Measurements from ENCODE around the gene HARS1.
"Not testable (repeated sequence)": the region's sequence is repeated elsewhere in the genome, so short reads cannot be mapped to it uniquely, and the experiment has no call there.

HARS1 gene

GRCh38 chr5:140674629-140675028 is 16.5 kb downstream of the HARS1 start:
- TF ChIP-seq, protein P1, sequence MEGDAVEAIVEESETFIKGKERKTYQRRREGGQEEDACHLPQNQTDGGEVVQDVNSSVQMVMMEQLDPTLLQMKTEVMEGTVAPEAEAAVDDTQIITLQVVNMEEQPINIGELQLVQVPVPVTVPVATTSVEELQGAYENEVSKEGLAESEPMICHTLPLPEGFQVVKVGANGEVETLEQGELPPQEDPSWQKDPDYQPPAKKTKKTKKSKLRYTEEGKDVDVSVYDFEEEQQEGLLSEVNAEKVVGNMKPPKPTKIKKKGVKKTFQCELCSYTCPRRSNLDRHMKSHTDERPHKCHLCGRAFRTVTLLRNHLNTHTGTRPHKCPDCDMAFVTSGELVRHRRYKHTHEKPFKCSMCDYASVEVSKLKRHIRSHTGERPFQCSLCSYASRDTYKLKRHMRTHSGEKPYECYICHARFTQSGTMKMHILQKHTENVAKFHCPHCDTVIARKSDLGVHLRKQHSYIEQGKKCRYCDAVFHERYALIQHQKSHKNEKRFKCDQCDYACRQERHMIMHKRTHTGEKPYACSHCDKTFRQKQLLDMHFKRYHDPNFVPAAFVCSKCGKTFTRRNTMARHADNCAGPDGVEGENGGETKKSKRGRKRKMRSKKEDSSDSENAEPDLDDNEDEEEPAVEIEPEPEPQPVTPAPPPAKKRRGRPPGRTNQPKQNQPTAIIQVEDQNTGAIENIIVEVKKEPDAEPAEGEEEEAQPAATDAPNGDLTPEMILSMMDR (conservative IDR thresholded peaks at IDR 0.05; ENCODE audit: control insufficient read depth, insufficient read depth, low read depth, low read length), result no peak
- H3K4me3 ChIP-seq (ENCODE audit: control insufficient read depth, low read depth, low read length), result no peak overlapping the region
- DNase-seq (ENCODE audit: low read depth), result no peak

- DNase-seq (ENCODE audit: low read depth), result no peak
- TF ChIP-seq, protein P1 (conservative IDR thresholded peaks at IDR 0.05; ENCODE audit: control insufficient read depth, insufficient read depth, low read depth, low read length), result no peak
- H3K4me3 ChIP-seq (ENCODE audit: control insufficient read depth, low read depth, low read length), result no peak overlapping the region
Measured at GRCh38 chr5:140674211-140674610, 17.0 kb downstream of the HARS1 start.

DNA sequence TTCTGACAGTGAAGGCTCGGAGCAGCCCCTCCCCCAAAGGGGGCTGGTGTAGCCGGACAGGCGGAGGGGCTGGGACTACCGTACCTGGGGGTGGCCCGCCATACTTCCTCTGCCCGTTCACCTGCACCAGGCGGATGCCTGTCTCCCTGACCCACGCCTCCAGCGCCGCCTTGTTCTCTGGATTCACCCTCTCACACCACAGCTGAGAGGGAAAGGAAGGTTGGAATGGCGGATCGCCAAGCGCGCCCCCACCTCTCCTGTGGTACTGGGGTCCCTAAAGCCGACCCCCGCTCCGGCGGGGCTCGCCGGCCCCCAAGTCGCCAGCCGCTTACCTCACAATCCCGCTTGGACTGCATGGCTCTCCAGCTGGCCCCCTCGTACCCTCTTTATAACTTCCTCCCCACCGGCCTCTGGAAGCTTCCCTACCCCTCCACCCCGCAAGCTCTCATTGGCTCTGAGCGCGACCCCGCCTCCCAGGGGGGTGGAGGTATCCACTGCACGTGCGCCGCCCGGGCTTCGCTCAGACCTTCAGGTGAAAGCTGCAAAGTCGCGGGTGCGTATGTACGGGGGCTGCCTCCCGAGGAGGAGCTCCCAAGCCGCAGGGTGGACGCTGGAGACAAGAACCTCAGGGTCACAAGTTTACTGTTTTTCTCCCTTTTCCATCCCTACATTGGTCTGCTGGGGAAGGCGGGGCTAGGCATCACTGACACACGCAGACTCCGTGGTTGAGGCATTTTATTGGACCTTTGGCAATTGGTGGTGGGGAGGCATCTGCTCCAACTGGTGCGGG is 17.8 kb downstream of the HARS1 start, which contains the start of gene DND1:
Gene DND1, minus strand, starts transcription at position 390 of the 790 bp plus-strand sequence. Its CDS starts 34 bp downstream, at position 356.
- TF ChIP-seq, protein P1 (conservative IDR thresholded peaks at IDR 0.05; ENCODE audit: control insufficient read depth, insufficient read depth, low read depth, low read length), result no peak
- peak within 1 kb of the TSS; percentile 1 for H3K4me3 ChIP-seq (ENCODE audit: control insufficient read depth, low read depth, low read length)
- DNase-seq (ENCODE audit: low read depth), result no peak

DNA sequence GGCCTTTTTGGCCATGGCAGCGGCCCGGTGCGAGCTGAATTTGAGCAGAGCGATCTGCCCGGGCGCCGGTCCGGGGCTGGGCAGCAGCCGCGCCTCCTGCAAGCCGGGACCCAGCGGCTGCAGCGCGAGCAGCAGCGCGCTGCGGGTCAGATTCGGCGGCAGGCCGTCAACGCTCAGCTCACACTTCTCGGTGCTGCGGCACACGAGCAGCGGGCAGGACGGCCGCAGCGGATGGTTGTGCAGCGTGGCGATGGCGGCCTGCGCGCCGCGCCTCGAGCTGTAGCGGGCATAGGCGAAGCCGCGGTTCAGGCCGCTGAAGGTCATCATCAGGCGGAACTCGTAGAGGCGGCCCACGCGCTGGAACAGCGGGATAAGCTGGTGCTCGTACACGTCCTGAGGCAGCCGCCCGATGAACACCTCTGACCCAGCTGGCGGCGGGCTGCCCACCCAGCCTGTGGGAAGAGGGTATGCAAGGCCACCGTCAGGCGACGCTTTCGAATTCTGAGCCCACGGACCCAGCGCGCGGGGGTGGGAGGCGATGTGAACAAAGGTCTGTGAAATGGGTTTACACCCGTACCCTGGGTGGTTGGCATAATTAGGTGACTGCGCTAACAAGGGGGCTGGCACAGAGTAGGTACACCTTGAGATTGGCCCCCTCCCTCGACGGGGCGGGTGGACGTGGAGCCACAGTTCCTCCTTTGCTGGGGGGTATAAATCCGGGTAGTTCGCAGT is 18.5 kb downstream of the HARS1 start:
- H3K4me3 ChIP-seq (ENCODE audit: control insufficient read depth, low read depth, low read length), result peak overlapping the region; percentile 1
- peak; percentile 23 for DNase-seq (ENCODE audit: low read depth)

GRCh38 chr5:140671472-140672125 is 19.6 kb downstream of the HARS1 start:
- H3K4me3 ChIP-seq (ENCODE audit: control insufficient read depth, low read depth, low read length), result no peak overlapping the region
- TF ChIP-seq, protein P1 (conservative IDR thresholded peaks at IDR 0.05; ENCODE audit: control insufficient read depth, insufficient read depth, low read depth, low read length), result no peak
- DNase-seq (ENCODE audit: low read depth), result no peak

More for the DNA sequence above, 18.5 kb downstream of the HARS1 start:
- TF ChIP-seq, protein P1 (conservative IDR thresholded peaks at IDR 0.05; ENCODE audit: control insufficient read depth, insufficient read depth, low read depth, low read length), result no peak

GRCh38 chr5:140671035-140671434 is 20.1 kb downstream of the HARS1 start:
- not testable (repeated sequence) for H3K4me3 ChIP-seq (ENCODE audit: control insufficient read depth, low read depth, low read length); DNase-seq (ENCODE audit: low read depth)
